Transverse colon (tissue), 3 donors: ENCODE data around the gene COL4A1.

ENCODE experiments used
- POLR2A ChIP-seq: fragments of 450-650 bp; IDR thresholded peaks from one replicate; pipeline ENCODE4 v1.6.1; 2016; ENCODE audit warnings: antibody characterized with exemption, mild to moderate bottlenecking, moderate library complexity
- TF ChIP-seq, protein P1 (sequence below), 5 experiments: fragments of 200-600 bp in 3 of 5; fragments of 450-650 bp in 2 of 5; sonication (generic) in 3 of 5; IDR thresholded peaks; 1 replicate in 2 of 5; 2 replicates in 3 of 5; pipeline ENCODE4 v1.5.1; 2016 to 2017; ENCODE audit warnings: antibody characterized with exemption in 5 of 5, inconsistent platforms in 3 of 5, mild to moderate bottlenecking in 2 of 5, moderate library complexity in 1 of 5

DNA sequence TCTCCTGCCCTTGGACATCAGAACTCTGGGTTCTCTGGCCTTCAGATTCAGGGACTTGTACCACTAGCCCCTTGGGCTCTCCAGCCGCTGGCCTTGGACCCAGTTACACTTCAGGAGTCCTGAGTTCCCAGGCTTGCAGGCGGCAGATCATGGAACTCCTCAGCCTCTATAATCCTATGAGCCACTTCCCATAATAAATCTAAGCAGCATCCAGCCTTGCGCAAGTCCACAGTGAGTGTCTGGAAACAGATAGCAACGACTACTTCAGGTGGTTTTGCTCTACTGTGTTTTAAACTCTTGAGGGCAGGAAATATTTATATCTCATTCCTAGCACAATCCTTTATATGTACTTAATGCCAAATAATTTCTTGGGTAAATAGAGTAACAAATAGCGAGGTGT, 92.3 kb downstream of the COL4A1 start:
- TF ChIP-seq, protein P1, sequence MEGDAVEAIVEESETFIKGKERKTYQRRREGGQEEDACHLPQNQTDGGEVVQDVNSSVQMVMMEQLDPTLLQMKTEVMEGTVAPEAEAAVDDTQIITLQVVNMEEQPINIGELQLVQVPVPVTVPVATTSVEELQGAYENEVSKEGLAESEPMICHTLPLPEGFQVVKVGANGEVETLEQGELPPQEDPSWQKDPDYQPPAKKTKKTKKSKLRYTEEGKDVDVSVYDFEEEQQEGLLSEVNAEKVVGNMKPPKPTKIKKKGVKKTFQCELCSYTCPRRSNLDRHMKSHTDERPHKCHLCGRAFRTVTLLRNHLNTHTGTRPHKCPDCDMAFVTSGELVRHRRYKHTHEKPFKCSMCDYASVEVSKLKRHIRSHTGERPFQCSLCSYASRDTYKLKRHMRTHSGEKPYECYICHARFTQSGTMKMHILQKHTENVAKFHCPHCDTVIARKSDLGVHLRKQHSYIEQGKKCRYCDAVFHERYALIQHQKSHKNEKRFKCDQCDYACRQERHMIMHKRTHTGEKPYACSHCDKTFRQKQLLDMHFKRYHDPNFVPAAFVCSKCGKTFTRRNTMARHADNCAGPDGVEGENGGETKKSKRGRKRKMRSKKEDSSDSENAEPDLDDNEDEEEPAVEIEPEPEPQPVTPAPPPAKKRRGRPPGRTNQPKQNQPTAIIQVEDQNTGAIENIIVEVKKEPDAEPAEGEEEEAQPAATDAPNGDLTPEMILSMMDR (IDR thresholded peaks at IDR 0.05) = no peak
- TF ChIP-seq POLR2A = no peak
